Stimulated activated naive B cell treated with anti-CD40 and anti-IgM and Interleukin-4, amounts not matched to agents 10 μg/mL and 1 μg/mL and 100 μg/mL, for 72 hours (primary cell): ENCODE data around the gene SF3A2.

Experiments
- ATAC-seq, 2 donors: fragments of 150-1000 bp; cut with Tn5 transposase; replicated peaks; 2 replicates each; pipeline ENCODE4 v1.10.0; 2021; ENCODE audit warnings: moderate library complexity in 1 of 2
- DNase-seq: peaks from one replicate; pipeline ENCODE4 v3.0.0; 2021
- H3K27ac Mint-ChIP-seq: one replicate; pipeline ENCODE4 v1.8.0; 2022; ENCODE audit warnings: mild to moderate bottlenecking, mixed read lengths
- H3K27me3 Mint-ChIP-seq, 2 donors: one replicate each; pipeline ENCODE4 v1.8.0; 2022; ENCODE audit warnings: mixed read lengths in 2 of 2
- H3K36me3 Mint-ChIP-seq, 2 donors: one replicate each; pipeline ENCODE4 v1.8.0; 2022; ENCODE audit warnings: mixed read lengths in 2 of 2, mild to moderate bottlenecking in 1 of 2
- H3K4me1 Mint-ChIP-seq, 2 donors: one replicate each; pipeline ENCODE4 v1.8.0; 2022; ENCODE audit warnings: mixed read lengths in 2 of 2, mild to moderate bottlenecking in 1 of 2
- H3K4me3 Mint-ChIP-seq, 2 donors: one replicate each; pipeline ENCODE4 v1.8.0; 2022; ENCODE audit warnings: mild to moderate bottlenecking in 2 of 2, mixed read lengths in 2 of 2, moderate library complexity in 1 of 2
- H3K9me3 Mint-ChIP-seq, 2 donors: one replicate each; pipeline ENCODE4 v1.8.0; 2022; ENCODE audit warnings: mixed read lengths in 2 of 2, mild to moderate bottlenecking in 1 of 2

The SF3A2 gene

DNA sequence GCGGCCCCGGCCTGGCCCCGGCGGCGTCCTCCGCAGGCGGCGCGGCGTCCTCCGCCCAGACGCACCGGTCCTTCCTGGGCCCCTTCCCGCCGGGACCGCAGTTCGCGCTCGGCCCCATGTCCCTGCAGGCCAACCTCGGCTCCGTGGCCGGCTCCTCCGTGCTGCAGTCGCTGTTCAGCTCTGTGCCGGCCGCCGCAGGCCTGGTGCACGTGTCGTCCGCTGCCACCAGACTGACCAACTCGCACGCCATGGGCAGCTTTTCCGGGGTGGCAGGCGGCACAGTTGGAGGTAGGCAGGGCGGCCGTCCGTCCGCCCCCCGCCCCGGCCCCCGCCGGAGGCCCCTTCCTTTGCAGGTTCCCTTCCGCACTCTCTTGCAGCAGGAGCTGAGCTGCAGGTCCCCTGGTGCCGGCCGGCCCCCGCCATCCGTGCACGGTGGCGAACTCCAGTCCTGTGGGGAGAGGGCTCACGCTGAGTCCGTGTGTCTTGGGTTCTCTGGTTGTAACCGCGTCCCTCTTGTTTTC is 9.7 kb upstream of the SF3A2 start:
- H3K27ac Mint-ChIP-seq, result no peak overlapping the region
- DNase-seq (no peak), ATAC-seq (no peak)
- H3K27me3 Mint-ChIP-seq, result no peaks in the 10 kb centered on the region
- H3K9me3 Mint-ChIP-seq, result no peaks in the 10 kb centered on the region
- H3K4me3 Mint-ChIP-seq, result no peak overlapping the region
- H3K4me1 Mint-ChIP-seq, result peaks cover 25 to 56% of the 10 kb centered on the region in 2 donors
- peaks cover 57 to 60% of the 10 kb centered on the region in 2 donors for H3K36me3 Mint-ChIP-seq

DNA sequence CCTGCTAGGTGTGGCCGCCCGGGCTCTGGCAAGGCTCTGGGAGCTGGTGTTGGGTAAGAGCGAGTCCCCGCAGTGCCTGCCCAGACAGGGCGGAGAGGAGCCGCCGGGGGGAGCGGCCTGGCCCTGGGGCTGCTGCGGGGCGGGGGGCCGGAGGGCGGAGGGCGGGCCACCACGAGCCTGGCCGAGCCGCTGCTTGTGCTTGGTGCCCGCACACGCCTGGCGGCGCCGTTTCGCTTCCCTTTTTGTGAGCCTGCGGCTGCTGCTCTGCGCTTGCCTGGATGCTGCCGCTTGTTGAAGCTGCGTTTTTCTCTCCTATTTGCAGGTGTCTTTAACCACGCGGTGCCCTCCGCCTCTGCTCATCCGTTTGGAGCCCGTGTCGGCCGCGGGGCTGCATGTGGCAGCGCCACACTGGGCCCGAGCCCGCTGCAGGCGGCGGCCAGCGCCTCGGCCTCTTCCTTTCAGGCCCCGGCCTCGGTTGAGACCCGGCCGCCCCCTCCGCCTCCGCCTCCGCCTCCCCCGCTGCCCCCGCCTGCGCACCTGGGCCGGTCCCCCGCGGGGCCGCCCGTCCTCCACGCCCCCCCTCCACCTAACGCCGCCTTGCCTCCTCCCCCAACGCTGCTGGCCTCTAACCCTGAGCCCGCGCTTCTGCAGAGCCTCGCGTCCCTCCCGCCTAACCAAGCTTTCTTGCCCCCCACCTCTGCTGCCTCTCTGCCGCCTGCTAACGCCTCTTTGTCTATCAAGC is 9.0 kb upstream of the SF3A2 start:
- Mint-ChIP-seq H3K27ac (peak overlapping the region; percentile 20), H3K9me3 (no peaks in the 10 kb centered on the region), H3K4me3 (no peak overlapping the region), H3K27me3 (no peaks in the 10 kb centered on the region), H3K4me1 (peaks cover 25 to 54% of the 10 kb centered on the region in 2 donors), H3K36me3 (peaks cover 59 to 60% of the 10 kb centered on the region in 2 donors)
- ATAC-seq, result no peak
- DNase-seq, result no peak

DNA sequence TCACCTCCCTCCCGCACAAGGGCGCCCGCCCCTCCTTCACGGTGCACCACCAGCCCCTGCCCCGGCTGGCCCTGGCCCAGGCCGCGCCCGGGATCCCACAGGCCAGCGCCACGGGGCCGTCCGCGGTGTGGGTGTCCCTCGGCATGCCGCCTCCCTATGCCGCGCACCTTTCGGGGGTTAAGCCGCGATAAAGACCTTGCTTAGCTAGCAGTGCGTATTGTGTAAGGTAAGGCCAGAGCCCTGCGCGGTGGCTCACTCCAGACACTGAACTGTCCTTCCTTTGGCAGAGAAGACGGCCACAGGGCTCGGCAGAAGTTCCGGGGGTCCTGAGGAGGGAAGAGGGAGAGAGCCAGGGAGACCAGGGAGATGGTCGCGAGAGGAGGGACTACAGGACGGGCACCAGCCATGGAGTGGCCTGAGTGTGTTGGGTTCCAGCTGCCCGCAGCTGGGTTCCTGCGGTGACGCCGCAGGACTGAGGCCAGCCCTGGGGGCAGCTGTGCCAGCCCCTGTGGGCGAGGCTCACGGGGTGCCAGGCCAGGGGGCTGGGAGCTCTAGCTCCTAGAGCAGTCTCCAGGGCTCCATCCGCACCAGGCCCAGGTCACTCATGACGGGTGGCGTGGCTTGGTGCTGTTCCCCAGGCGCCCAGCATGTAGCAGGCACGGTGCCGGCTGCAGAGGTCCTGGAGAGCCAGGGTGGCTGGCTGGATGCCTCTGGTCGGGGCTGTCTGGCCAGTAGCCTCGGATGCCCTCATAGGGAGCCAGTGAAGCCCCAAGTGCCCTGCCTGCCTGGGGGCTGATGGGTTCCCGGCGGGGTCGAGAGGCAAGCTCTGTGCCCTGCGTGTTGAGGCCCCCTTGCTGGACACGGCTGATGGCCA is 8.2 kb upstream of the SF3A2 start:
- Mint-ChIP-seq H3K36me3 (peaks cover 59 to 60% of the 10 kb centered on the region in 2 donors), H3K9me3 (no peaks in the 10 kb centered on the region), H3K27me3 (no peaks in the 10 kb centered on the region), H3K27ac (peak overlapping the region; percentile 89), H3K4me1 (peaks cover 23 to 56% of the 10 kb centered on the region in 2 donors), H3K4me3 (peak overlapping the region in 1 of 2 donors; percentile 13)
- ATAC-seq, result no peak
- DNase-seq, result no peak

DNA sequence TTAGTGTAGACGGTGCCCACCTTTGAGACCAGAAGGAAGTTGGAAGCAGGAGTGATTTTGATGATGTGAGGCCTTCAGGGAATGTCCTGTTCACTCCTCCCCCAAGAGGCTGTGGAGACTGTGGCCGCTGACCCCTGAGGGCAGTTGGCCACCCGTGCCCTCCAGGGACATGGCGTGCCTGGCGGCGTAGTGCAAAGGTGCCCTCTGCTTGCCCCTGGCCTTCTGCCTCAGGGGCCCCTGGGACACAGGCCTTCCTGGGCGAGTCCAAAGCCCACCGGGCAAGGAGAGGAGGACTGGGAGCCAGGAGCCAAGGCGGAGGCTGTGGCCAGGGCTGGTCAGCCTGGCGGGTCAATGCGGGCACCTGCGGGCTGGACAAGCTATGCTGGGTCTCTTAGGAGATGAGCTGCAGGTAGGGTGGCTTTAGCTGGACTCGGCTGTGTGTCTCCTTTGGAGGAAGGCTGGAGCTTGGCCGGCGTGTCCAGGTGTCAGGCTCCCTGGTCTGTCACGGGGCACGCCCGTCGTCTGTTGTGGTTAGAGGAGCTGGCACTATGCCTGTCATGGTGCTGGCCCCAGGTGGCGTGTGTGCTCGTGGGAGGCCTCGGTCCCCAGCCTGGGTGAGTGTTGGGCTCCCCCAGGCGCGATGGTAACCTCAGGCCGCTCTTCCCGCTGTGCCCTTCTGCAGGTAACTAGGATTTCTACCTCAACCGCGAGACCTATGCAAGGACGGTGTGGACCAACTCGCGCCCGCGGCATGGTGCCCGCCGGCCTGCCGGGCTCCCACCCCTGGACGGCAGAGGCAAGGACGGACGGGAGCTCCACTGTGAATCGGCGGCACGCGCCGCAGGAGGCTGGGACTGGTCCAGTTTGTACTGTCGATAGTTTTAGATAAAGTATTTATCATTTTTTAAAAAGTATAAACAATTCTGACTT is 7.3 kb upstream of the SF3A2 start:
- DNase-seq, result no peak
- Mint-ChIP-seq H3K9me3 (no peaks in the 10 kb centered on the region), H3K4me1 (peaks cover 24 to 56% of the 10 kb centered on the region in 2 donors), H3K4me3 (peak overlapping the region in 1 of 2 donors; percentile 13), H3K36me3 (peaks cover 58 to 61% of the 10 kb centered on the region in 2 donors), H3K27me3 (no peaks in the 10 kb centered on the region), H3K27ac (peak overlapping the region; percentile 89)
- ATAC-seq, result no peak

DNA sequence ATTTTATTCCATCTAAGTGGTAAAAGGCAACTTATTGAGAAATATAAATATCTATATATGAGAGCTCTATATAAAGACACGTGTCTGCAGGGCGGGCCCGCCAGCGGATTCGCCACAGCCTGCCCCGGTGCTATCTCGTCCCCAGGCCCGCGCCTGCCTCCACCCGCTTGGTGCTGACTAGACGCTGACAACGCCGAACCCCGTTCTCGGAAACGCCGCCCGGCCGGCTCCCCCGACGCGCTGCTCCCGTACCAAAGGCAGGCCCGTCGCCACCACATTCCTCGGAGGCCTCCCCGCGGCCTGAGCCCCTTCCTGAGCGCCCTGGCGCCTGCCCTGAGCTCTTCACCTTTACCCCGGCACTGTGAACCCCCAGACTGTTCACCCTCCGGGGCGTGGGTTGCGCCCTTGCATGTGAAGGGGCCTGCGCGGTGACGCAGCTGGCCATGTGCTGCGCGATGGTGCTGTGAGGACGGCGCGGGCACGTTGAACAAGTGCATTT is 6.5 kb upstream of the SF3A2 start:
- no peak for DNase-seq
- Mint-ChIP-seq H3K36me3 (peaks cover 54% of the 10 kb centered on the region in 2 donors), H3K4me1 (peaks cover 25 to 57% of the 10 kb centered on the region in 2 donors), H3K9me3 (no peaks in the 10 kb centered on the region), H3K4me3 (no peak overlapping the region), H3K27ac (peak overlapping the region; percentile 54), H3K27me3 (no peaks in the 10 kb centered on the region)
- ATAC-seq, result no peak

DNA sequence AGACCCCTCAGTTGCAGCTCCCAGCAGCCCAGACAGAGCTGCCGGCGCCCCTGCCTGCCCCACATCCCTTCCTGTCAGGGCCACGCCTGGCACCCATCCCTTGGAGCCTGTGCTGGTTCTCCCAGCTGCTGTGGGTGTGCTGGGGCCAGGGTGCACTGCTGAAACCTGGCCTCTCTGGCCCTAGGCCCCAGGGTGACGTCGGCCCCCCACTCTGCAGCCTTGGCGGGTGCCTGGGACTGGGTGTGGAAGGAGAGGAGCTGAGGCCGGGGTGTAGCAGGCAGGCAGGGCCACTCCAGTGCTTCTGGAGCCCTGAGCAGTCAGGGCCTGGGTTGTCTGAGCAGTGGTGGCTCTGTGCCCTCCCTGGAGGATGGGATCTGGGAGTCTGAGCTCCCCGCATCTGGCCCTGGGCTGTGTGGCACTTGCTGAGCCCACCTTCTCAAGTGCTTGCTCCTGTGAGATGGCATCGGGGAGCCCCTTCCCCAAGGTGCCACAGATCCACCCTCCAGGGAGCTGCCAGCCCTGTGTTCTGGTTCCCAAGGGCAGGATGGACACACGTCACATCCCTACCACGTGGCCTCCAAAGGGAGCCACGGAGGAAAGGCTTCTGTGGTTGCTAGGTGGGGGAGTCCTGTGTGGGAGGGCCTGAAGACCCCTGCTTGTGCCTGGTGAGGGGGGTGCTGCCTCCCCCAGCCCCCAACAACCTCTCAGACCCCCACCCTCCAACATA is 5.7 kb upstream of the SF3A2 start:
- H3K4me3 Mint-ChIP-seq, result no peak overlapping the region
- ATAC-seq, result no peak
- H3K4me1 Mint-ChIP-seq, result peaks cover 26 to 61% of the 10 kb centered on the region in 2 donors
- no peak for DNase-seq
- peaks cover 50% of the 10 kb centered on the region in 2 donors for H3K36me3 Mint-ChIP-seq
- no peaks in the 10 kb centered on the region for H3K9me3 Mint-ChIP-seq
- no peaks in the 10 kb centered on the region for H3K27me3 Mint-ChIP-seq
- peak overlapping the region; percentile 80 for H3K27ac Mint-ChIP-seq

DNA sequence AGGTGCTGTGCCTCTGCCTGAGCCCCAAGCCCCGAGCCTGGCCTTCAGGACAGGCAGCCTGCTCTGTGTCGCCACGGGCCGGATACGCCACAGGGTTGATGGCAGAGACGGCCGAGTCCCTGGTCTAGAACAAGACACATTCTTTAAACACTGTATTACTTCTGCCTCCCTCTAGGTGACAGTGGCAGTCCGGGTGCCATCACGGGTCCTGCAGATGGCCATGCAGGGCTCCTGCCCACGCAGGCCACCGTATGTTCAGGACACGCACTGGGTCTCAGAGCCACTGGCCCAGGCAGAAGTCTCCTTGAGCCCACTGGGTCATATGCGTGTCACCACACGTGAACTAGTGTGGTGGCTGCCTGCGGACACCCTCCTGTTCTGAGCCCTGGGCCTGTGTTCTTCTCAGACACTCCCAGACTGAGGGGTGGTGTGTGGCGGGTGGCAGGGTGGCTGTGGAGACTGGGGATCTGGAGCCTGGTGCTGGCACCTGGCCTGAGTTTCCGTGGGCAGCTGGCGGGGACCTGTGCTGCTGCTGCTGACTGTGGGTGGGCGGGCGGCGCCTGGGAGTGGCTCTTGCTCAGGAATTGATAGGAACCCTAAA is 4.9 kb upstream of the SF3A2 start:
- DNase-seq (no peak), ATAC-seq (no peak)
- Mint-ChIP-seq H3K4me3 (no peak overlapping the region), H3K36me3 (peaks cover 54% of the 10 kb centered on the region in 2 donors), H3K27me3 (no peaks in the 10 kb centered on the region), H3K9me3 (no peaks in the 10 kb centered on the region), H3K27ac (peak overlapping the region; percentile 80), H3K4me1 (peaks cover 31 to 68% of the 10 kb centered on the region in 2 donors)

DNA sequence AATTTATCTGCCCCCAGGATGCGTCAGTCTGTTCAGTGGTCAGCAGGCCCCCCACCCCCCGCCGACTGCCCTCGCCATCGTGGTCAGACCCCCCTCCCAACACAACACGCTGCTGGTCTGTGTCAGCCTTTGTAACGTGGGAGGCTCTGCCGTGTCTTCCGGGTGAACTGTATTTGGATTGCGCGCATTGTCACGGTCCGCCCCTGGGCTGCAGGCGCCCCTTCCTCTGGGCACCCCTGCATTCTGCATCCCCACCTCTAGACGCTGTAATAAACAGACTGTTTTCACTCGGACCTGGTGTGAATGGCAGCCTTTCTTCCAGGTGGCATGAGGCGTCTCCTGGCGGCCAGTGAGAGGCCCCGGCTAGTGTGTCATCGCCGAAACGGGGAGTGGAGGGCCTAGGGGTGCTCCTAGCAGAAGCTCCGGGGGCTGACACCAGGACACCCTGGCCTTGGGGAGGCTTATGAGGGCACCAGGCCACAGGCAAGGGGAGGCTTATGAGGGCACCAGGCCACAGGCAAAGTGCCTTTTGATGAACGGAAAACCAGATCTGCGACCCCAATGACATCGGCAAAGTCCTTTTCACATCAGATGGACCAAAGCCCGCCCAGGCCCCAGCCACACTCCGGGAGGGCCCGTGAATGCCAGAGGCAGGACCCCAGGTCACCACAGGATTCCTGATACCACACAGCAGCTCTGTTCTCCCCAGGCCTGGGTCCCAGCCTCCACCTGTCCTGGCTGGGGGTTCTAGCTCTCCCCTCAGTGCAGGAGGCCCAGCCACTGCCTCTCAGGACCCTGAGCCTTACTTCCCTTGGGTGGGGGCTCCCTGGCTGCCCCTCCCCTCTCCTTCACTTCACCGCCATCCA is 4.1 kb upstream of the SF3A2 start:
- Mint-ChIP-seq H3K4me1 (peaks cover 32 to 68% of the 10 kb centered on the region in 2 donors), H3K4me3 (peak overlapping the region; percentile 29 to 67), H3K9me3 (no peaks in the 10 kb centered on the region), H3K27me3 (no peaks in the 10 kb centered on the region), H3K36me3 (peaks cover 51 to 53% of the 10 kb centered on the region in 2 donors), H3K27ac (peak overlapping the region; percentile 85)
- ATAC-seq (no peak), DNase-seq (no peak)

DNA sequence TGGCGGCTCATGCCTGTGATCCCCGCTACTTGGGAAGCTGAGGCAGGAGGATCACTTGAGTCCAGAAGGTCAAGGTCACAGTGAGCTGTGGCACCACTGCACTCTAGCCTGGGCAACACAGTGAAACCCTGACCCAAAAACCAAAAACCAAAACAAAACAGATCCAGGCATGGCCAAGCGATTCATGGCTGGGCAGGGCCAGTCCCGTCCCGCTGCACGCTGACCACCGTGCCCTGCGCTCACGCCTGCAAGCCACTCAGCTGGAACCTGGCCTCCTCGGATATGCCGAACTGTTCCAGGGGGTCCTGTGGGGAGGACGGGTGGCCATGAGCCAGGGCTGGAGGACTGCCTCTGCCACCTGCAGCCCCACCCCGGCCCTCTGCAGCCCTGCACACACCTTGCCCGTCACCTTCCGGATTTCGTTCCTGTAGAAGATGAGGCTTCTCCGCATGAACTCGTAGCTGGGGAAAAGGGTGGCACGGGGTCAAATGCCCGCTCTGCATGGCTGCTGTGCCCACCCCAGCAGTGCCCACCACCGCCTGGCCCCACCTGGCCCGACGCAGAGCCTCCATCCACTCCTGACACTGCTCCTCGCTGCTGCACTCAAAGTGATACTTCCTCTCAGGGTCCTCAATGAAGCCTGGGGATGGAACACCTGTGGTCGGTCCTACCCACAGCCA is 2.9 kb upstream of the SF3A2 start:
- Mint-ChIP-seq H3K4me3 (peak overlapping the region; percentile 93 to 98), H3K36me3 (peaks cover 57 to 59% of the 10 kb centered on the region in 2 donors), H3K9me3 (no peaks in the 10 kb centered on the region), H3K4me1 (peaks cover 41 to 79% of the 10 kb centered on the region in 2 donors), H3K27ac (peak overlapping the region; percentile 84), H3K27me3 (no peaks in the 10 kb centered on the region)
- DNase-seq, result no peak
- no peak for ATAC-seq

DNA sequence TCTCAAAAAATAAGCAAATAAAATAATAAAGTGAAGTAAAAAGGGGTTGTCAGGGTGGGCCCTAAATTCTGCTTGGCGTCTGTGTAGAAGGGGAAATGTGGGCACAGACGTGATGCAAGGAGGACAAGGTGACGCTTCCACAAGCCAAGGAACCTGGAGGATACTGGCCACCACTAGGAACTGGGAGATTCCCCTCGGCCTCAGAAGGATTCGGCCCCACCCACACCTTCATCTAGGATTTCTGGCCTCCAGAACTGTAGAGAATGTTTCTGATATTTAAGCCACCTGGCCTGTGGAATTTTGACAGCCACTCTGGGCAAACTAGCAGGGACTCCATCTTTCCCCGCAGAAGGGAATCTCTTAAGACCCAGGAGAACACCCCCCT is 1.6 kb upstream of the SF3A2 start:
- no peak for DNase-seq
- peak overlapping the region; percentile 94 for H3K27ac Mint-ChIP-seq
- H3K4me1 Mint-ChIP-seq, result peaks cover 45 to 82% of the 10 kb centered on the region in 2 donors
- peaks cover 58 to 62% of the 10 kb centered on the region in 2 donors for H3K36me3 Mint-ChIP-seq
- no peak for ATAC-seq
- H3K9me3 Mint-ChIP-seq, result no peaks in the 10 kb centered on the region
- H3K4me3 Mint-ChIP-seq, result peak overlapping the region; percentile 93 to 98
- H3K27me3 Mint-ChIP-seq, result no peaks in the 10 kb centered on the region

DNA sequence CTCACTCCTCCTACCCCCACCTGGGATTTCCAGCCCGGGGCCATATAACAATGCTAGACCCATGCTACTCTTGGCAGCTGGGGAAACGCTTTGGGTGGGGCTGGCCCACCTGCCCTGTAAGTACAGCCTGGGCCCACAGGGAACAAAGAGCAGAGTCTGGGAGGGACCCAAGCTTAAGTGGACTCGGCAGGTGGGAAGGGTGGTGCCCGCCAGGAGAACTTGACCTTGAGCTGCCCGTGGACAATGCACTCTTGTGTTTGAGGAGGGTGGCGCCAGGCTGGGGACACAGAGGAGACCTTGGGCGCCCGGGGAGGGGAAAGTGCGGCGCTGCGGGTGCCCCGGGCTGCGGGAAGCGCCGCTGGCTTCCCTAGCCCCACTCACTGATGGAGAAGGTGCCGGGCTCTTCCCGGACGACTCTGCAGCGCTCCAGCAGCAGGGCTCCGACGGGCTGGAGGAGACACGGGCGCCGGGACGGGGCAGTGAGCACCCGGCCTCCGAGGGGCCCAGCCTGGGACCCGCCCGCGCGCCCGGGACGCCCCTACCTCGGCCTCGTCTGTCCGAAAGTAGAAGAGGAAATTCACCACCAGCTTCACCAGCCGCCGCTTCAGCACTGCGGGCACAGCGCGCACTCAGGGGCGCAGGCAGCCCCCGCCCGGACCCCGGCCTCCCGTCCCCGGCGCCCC is 1.1 kb upstream of the SF3A2 start:
- Mint-ChIP-seq H3K27me3 (no peaks in the 10 kb centered on the region), H3K27ac (peak overlapping the region; percentile 94), H3K4me1 (peaks cover 49 to 83% of the 10 kb centered on the region in 2 donors), H3K9me3 (no peaks in the 10 kb centered on the region), H3K4me3 (peak overlapping the region; percentile 93 to 98), H3K36me3 (peaks cover 59 to 63% of the 10 kb centered on the region in 2 donors)
- ATAC-seq, result peak; percentile 31 to 33
- no peak for DNase-seq
